K562 (cell line): ENCODE data around the gene ATL2. TPM values are rescaled to one million over a fixed set of nuclear protein-coding genes. Genes with fewer than 3 reads are reported as not detected.
A peak's percentile ranks its signal among the peaks of the same experiment; 100 is the strongest.

Experiments
- MYNN ChIP-seq, 2 experiments: sonication (generic); formaldehyde crosslinking in 1 of 2; IDR thresholded peaks; 2 replicates each; pipeline versions ENCODE4 v1.5.0 to v1.6.1; 2016 to 2020; ENCODE audit warnings: antibody characterized with exemption in 1 of 2, missing genetic modification reagents in 1 of 2
- NCOA1 ChIP-seq: fragments of 450-650 bp; IDR thresholded peaks from 2 replicates; pipeline ENCODE4 v1.6.1; 2016; ENCODE audit warnings: low read depth
- ZBTB1 ChIP-seq: sonication (generic); formaldehyde crosslinking; IDR thresholded peaks from 2 replicates; pipeline ENCODE4 v1.8.1; 2023; ENCODE audit warnings: missing genetic modification reagents, low read depth, mild to moderate bottlenecking, borderline replicate concordance
- ZC3H8 ChIP-seq: fragments of 450-650 bp; IDR thresholded peaks from 2 replicates; pipeline ENCODE4 v1.6.1; 2017
- ZNF121 ChIP-seq: sonication (generic); formaldehyde crosslinking; conservative IDR thresholded peaks from 2 replicates; pipeline ENCODE4 v1.8.0; 2022; ENCODE audit warnings: missing genetic modification reagents
- polyA plus RNA-seq, 8 experiments: library from polyadenylated mRNA; depleted of rRNA in 4 of 8; stranded (reverse) in 5 of 8; unstranded in 3 of 8; fragments of >200 nt; fragmentation: Nextera tagmentation in 2 of 8; fragmentation: Illumina TruSeq in 1 of 8; extraction: Ambion mirVana in 2 of 8; extraction: Trizol in 1 of 8; gene quantifications; 2 replicates each; pipeline versions ENCODE4 v1.2.1 to v1.2.3, GENCODE V29; 2011 to 2014; ENCODE audit warnings: inconsistent platforms in 1 of 8, missing spikeins in 1 of 8
- total RNA-seq, 7 experiments: library from RNA; depleted of rRNA in 6 of 7; stranded (reverse); fragments of >200 nt in 6 of 7; fragmentation: Illumina TruSeq in 2 of 7; extraction: Trizol in 2 of 7; gene quantifications; 2 replicates each; pipeline versions ENCODE4 v1.2.1 to v1.2.3, GENCODE V29; 2011 to 2021; ENCODE audit warnings: low replicate concordance in 1 of 7
- TF ChIP-seq, protein P1 (sequence below): fragments of 250-450 bp; sonication (Bioruptor Pico); IDR thresholded peaks from 2 replicates; pipeline ENCODE4 v1.4.0; 2020; ENCODE audit warnings: mild to moderate bottlenecking, moderate library complexity
- TF ChIP-seq, protein P2 (sequence below): fragments of 250-450 bp; sonication (Bioruptor Pico); IDR thresholded peaks from 2 replicates; pipeline ENCODE4 v1.5.0; 2021; ENCODE audit warnings: mild to moderate bottlenecking, moderate library complexity
- TF ChIP-seq, protein P3 (sequence below): fragments of 450-650 bp; IDR thresholded peaks from 2 replicates; pipeline ENCODE4 v1.6.1; 2016; ENCODE audit warnings: low read depth
- TF ChIP-seq, protein P4 (sequence below), 3 experiments: IDR thresholded peaks in 2 of 3; conservative IDR thresholded peaks in 1 of 3; 2 replicates each; pipeline ENCODE4 v1.5.1; 2011 to 2012; ENCODE audit warnings: low read length in 3 of 3, mild to moderate bottlenecking in 3 of 3, control low read depth in 2 of 3, improper control_type of control experiment in 1 of 3, inconsistent platforms in 1 of 3, low read depth in 1 of 3, mixed read lengths in 1 of 3, moderate library complexity in 1 of 3; ENCODE audit not compliant: insufficient read depth in 2 of 3

ATL2 gene
- total and polyA plus RNA-seq, 9 of the 15 experiments (the other 6 are each of a cell fraction or from before 2014, with no cell fraction given): 12.0 to 80.8 (median 70.2) TPM

DNA sequence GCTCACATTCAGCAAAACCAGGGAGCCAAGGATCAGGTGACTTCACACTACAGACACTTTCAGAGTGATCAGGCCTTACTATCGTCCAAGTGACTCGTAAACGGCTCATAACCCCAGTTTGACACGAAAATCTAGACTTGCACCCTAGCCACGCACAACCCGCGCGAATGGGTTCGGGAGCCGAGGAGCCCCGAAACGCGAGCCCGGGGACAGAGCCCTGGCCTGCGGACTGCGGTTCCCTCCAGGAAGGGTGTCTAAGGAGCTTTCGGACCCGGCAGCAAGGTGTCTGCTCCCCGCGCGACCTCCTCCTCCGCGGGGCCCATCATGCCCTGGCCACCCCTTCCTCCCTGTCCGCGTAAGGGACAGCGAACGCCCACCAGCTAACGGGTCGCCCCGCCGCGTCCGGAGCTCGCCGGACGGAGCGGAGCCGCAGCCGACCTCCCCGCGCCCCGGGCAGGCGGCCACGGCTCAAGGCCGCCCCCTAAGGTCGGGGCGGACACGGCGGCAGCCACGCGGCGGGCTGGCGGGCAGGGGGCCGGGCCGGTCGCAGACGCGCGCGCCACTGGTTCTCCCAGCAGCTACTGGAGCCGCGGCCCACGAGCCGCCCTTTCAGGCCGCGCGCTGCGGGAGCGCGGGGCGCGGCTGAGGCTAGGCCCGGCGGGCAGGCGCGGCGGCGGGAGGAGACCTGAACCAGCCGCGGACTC, 575 bp downstream of the ATL2 start (continued):
- TF ChIP-seq, protein P1, sequence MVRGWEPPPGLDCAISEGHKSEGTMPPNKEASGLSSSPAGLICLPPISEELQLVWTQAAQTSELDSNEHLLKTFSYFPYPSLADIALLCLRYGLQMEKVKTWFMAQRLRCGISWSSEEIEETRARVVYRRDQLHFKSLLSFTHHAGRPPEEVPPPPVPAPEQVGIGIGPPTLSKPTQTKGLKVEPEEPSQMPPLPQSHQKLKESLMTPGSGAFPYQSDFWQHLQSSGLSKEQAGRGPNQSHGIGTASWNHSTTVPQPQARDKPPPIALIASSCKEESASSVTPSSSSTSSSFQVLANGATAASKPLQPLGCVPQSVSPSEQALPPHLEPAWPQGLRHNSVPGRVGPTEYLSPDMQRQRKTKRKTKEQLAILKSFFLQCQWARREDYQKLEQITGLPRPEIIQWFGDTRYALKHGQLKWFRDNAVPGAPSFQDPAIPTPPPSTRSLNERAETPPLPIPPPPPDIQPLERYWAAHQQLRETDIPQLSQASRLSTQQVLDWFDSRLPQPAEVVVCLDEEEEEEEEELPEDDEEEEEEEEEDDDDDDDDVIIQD: no peak
- TF ChIP-seq, protein P2, sequence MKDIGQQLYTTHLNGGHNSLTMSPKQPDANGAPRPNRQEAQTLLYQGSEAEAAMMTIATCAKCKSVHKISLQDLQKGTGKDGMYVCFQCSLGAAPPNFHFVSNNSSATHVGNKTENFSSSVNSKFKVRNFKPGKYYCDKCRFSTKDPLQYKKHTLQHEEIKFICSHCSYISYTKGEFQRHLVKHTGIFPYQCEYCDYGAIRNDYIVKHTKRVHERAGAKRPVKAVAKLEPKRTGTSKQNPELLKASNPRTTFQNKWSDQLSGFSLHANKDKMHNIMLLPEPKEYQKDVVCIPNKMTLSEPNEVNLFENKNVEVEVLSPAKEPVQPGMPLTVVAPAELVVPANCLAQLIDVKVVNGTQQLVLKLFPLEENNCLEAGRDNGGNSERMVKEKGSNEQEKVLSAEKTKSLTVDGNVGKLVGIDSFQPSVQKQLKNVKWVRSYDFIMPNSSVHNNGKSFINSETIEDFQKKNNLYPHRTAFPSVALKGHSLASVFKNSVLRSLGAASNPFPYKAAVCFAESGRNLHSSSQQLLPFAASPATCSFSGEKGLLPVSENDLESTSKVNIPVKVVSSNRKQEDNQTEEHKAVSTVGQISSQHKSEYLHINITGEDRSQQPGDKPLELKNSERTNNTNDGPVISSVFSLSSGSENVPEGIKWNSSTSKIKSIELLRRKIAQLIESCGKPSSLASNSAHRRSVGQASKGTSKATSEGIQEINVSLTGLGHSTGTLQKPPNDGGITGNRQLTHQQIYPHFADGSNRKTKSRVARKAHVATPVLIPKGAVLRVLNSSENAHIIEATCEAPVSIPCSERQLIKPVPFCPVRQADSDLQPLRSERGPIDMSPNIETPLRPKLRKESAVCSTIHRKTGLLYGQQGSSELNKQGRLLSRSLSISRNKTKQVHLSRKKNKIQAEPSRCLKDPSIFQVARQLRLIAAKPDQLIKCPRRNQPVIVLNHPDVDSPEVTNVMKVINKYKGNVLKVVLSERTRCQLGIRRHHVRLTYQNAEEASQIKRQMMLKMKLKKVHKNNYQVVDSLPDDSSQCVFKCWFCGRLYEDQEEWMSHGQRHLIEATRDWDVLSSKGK (CRISPR knock-in tag): no peak
- TF ChIP-seq, protein P3, sequence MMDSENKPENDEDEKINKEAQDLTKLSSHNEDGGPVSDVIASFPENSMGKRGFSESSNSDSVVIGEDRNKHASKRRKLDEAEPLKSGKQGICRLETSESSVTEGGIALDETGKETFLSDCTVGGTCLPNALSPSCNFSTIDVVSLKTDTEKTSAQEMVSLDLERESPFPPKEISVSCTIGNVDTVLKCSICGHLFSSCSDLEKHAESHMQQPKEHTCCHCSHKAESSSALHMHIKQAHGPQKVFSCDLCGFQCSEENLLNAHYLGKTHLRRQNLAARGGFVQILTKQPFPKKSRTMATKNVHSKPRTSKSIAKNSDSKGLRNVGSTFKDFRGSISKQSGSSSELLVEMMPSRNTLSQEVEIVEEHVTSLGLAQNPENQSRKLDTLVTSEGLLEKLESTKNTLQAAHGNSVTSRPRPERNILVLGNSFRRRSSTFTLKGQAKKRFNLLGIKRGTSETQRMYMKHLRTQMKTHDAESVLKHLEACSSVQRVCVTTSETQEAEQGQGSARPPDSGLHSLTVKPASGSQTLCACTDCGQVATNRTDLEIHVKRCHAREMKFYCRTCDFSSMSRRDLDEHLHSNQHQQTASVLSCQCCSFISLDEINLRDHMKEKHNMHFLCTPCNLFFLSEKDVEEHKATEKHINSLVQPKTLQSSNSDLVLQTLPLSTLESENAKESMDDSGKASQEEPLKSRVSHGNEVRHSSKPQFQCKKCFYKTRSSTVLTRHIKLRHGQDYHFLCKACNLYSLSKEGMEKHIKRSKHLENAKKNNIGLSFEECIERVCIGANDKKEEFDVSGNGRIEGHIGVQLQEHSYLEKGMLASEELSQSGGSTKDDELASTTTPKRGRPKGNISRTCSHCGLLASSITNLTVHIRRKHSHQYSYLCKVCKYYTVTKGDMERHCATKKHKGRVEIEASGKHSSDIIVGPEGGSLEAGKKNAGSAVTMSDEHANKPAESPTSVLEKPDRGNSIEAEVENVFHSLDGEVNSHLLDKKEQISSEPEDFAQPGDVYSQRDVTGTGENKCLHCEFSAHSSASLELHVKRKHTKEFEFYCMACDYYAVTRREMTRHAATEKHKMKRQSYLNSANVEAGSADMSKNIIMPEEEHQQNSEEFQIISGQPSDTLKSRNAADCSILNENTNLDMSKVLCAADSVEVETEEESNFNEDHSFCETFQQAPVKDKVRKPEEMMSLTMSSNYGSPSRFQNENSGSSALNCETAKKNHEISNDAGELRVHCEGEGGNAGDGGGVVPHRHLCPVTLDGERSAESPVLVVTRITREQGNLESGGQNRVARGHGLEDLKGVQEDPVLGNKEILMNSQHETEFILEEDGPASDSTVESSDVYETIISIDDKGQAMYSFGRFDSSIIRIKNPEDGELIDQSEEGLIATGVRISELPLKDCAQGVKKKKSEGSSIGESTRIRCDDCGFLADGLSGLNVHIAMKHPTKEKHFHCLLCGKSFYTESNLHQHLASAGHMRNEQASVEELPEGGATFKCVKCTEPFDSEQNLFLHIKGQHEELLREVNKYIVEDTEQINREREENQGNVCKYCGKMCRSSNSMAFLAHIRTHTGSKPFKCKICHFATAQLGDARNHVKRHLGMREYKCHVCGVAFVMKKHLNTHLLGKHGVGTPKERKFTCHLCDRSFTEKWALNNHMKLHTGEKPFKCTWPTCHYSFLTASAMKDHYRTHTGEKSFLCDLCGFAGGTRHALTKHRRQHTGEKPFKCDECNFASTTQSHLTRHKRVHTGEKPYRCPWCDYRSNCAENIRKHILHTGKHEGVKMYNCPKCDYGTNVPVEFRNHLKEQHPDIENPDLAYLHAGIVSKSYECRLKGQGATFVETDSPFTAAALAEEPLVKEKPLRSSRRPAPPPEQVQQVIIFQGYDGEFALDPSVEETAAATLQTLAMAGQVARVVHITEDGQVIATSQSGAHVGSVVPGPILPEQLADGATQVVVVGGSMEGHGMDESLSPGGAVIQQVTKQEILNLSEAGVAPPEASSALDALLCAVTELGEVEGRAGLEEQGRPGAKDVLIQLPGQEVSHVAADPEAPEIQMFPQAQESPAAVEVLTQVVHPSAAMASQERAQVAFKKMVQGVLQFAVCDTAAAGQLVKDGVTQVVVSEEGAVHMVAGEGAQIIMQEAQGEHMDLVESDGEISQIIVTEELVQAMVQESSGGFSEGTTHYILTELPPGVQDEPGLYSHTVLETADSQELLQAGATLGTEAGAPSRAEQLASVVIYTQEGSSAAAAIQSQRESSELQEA: no peak
- 0 out of 2 replicates have a peak, but pooled peaks have one; percentile 52 for TF ChIP-seq ZBTB1
- TF ChIP-seq ZNF121 (CRISPR knock-in tag): no peak
- no peak for TF ChIP-seq MYNN (IDR thresholded peaks at IDR 0.05)
- no peak for TF ChIP-seq MYNN (CRISPR knock-in tag; IDR thresholded peaks at IDR 0.05)
- TF ChIP-seq, protein P4, sequence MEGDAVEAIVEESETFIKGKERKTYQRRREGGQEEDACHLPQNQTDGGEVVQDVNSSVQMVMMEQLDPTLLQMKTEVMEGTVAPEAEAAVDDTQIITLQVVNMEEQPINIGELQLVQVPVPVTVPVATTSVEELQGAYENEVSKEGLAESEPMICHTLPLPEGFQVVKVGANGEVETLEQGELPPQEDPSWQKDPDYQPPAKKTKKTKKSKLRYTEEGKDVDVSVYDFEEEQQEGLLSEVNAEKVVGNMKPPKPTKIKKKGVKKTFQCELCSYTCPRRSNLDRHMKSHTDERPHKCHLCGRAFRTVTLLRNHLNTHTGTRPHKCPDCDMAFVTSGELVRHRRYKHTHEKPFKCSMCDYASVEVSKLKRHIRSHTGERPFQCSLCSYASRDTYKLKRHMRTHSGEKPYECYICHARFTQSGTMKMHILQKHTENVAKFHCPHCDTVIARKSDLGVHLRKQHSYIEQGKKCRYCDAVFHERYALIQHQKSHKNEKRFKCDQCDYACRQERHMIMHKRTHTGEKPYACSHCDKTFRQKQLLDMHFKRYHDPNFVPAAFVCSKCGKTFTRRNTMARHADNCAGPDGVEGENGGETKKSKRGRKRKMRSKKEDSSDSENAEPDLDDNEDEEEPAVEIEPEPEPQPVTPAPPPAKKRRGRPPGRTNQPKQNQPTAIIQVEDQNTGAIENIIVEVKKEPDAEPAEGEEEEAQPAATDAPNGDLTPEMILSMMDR (IDR thresholded peaks at IDR 0.05 in 2 of 3, conservative IDR thresholded peaks at IDR 0.05 in 1 of 3; ENCODE audit: insufficient read depth in 2 of 3, low read depth in 1 of 3, low read length in 3 of 3): peak; percentile 43 to 82 (median 67); a peak in 5 of 6 replicates
- TF ChIP-seq ZC3H8: no peak
- TF ChIP-seq NCOA1: no peak
